Neural progenitor cell (in vitro differentiated cells): ENCODE measurements around the gene ARHGAP26.

Experiments
- CTCF ChIP-seq: fragments of 200-600 bp; sonication (generic); IDR thresholded peaks from 2 replicates; pipeline ENCODE4 v1.5.1; 2017; ENCODE audit warnings: antibody characterized with exemption, mild to moderate bottlenecking
- EZH2phosphoT487 ChIP-seq: fragments of 200-600 bp; sonication (generic); IDR thresholded peaks from 2 replicates; pipeline ENCODE4 v1.6.1; 2017; ENCODE audit warnings: antibody characterized with exemption

DNA sequence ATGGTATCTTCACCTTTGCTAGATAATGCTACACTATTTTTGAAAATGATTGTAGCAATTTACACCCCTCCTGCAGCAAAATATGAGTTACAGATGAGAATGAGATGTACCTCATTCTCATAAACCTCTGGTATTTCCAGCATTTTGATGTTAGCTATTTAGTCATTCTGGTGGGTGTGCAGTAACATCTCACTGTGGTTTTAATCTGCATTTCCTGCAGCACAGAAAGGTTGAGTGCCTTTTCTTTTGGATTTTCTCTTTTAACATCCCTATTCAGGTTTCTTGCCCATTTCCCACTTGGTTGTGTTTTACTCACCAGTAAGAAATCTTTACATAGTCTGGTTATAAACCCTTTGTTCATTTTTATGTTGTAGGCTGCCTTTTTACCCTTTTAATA lies 427.1 kb downstream of the ARHGAP26 start:
- TF ChIP-seq CTCF: no peak
- no peak for TF ChIP-seq EZH2phosphoT487
